H9 (cell line): Measurements from ENCODE around the gene OSBPL10. TPM values are rescaled to one million over a fixed set of nuclear protein-coding genes. Genes with fewer than 3 reads are reported as not detected.

Experiments used
- DNase-seq: peaks from one replicate; pipeline ENCODE4 v3.0.0-alpha.2; 2017
- H2AFZ ChIP-seq: one replicate; pipeline ENCODE4 v1.6.1; 2013; ENCODE audit warnings: mild to moderate bottlenecking, low read length, control low read depth, moderate library complexity
- H2AK5ac ChIP-seq: 2 replicates; pipeline ENCODE4 v1.6.1; 2013; ENCODE audit warnings: low read length, control low read depth, mixed read lengths; ENCODE audit not compliant: insufficient read length
- H2BK120ac ChIP-seq: one replicate; pipeline ENCODE4 v1.6.1; 2013; ENCODE audit warnings: low read depth, mild to moderate bottlenecking, low read length, control low read depth, inconsistent platforms; ENCODE audit not compliant: poor library complexity, severe bottlenecking
- H2BK12ac ChIP-seq: 2 replicates; pipeline ENCODE4 v1.6.1; 2013; ENCODE audit warnings: low read length, control low read depth, mixed read lengths, low read depth; ENCODE audit not compliant: insufficient read length
- H2BK15ac ChIP-seq: 2 replicates; pipeline ENCODE4 v1.6.1; 2013; ENCODE audit warnings: low read depth, low read length, control low read depth
- H2BK20ac ChIP-seq: one replicate; pipeline ENCODE4 v1.6.1; 2013; ENCODE audit warnings: low read depth, mild to moderate bottlenecking, low read length, control low read depth, inconsistent platforms; ENCODE audit not compliant: poor library complexity, severe bottlenecking
- H2BK5ac ChIP-seq: 2 replicates; pipeline ENCODE4 v1.6.1; 2013; ENCODE audit warnings: low read length, control low read depth, mixed read lengths; ENCODE audit not compliant: insufficient read length
- H3K14ac ChIP-seq: 2 replicates; pipeline ENCODE4 v1.6.1; 2013; ENCODE audit warnings: low read length, control low read depth; ENCODE audit not compliant: insufficient read depth
- H3K18ac ChIP-seq: 2 replicates; pipeline ENCODE4 v1.6.1; 2013; ENCODE audit warnings: low read depth, mild to moderate bottlenecking, mixed read lengths, low read length, control low read depth; ENCODE audit not compliant: insufficient read length
- H3K23ac ChIP-seq: 2 replicates; pipeline ENCODE4 v1.6.1; 2013; ENCODE audit warnings: low read length, control low read depth, mixed read lengths, low read depth; ENCODE audit not compliant: insufficient read length
- H3K23me2 ChIP-seq: 2 replicates; pipeline ENCODE4 v1.6.1; 2013; ENCODE audit warnings: low read depth, mild to moderate bottlenecking, mixed read lengths, low read length, control low read depth; ENCODE audit not compliant: insufficient read length, poor library complexity, severe bottlenecking
- H3K27ac ChIP-seq: 2 replicates; pipeline ENCODE4 v1.5.1; 2013; ENCODE audit warnings: low read length, control low read depth, mixed read lengths, low read depth; ENCODE audit not compliant: insufficient read length
- H3K27me3 ChIP-seq: 2 replicates; pipeline ENCODE4 v1.6.1; 2013; ENCODE audit warnings: low read length, control low read depth, inconsistent platforms; ENCODE audit not compliant: insufficient read depth
- H3K4ac ChIP-seq: 2 replicates; pipeline ENCODE4 v1.6.1; 2013; ENCODE audit warnings: low read depth, mild to moderate bottlenecking, control low read depth, inconsistent platforms, low read length, moderate library complexity
- H3K4me1 ChIP-seq: 2 replicates; pipeline ENCODE4 v1.6.1; 2013; ENCODE audit warnings: low read length, control low read depth, inconsistent platforms; ENCODE audit not compliant: insufficient read depth
- H3K4me2 ChIP-seq: 2 replicates; pipeline ENCODE4 v1.6.1; 2013; ENCODE audit warnings: low read length, control low read depth, mixed read lengths; ENCODE audit not compliant: insufficient read length, insufficient read depth
- H3K56ac ChIP-seq: 2 replicates; pipeline ENCODE4 v1.6.1; 2013; ENCODE audit warnings: low read depth, mild to moderate bottlenecking, mixed read lengths, low read length, control low read depth; ENCODE audit not compliant: insufficient read length
- H3K79me1 ChIP-seq: 2 replicates; pipeline ENCODE4 v1.6.1; 2013; ENCODE audit warnings: low read depth, mild to moderate bottlenecking, moderate library complexity, low read length, control low read depth, inconsistent platforms; ENCODE audit not compliant: insufficient read depth, poor library complexity, severe bottlenecking
- H3K79me2 ChIP-seq: 2 replicates; pipeline ENCODE4 v1.6.1; 2013; ENCODE audit warnings: low read length, control low read depth, inconsistent platforms; ENCODE audit not compliant: insufficient read depth
- H3K9ac ChIP-seq: 2 replicates; pipeline ENCODE4 v1.6.1; 2013; ENCODE audit warnings: low read length, control low read depth, mixed read lengths; ENCODE audit not compliant: insufficient read length; ENCODE audit errors: extremely low read depth
- H3K9me3 ChIP-seq: one replicate; pipeline ENCODE4 v1.6.1; 2013; ENCODE audit warnings: low read depth, low read length, inconsistent platforms; ENCODE audit not compliant: control insufficient read depth
- H3T11ph ChIP-seq: one replicate; pipeline ENCODE4 v1.6.1; 2013; ENCODE audit warnings: mild to moderate bottlenecking, low read length, control low read depth, inconsistent platforms
- H4K20me1 ChIP-seq: one replicate; pipeline ENCODE4 v1.6.1; 2013; ENCODE audit not compliant: control insufficient read depth, insufficient read length, insufficient read depth
- H4K5ac ChIP-seq: 2 replicates; pipeline ENCODE4 v1.6.1; 2013; ENCODE audit warnings: low read depth, mild to moderate bottlenecking, mixed read lengths, low read length, control low read depth; ENCODE audit not compliant: insufficient read length
- H4K8ac ChIP-seq: replicated peaks from 2 replicates; pipeline ENCODE4 v1.6.1; 2013; ENCODE audit warnings: low read length, control low read depth, mixed read lengths, low read depth; ENCODE audit not compliant: insufficient read length
- H4K91ac ChIP-seq: 2 replicates; pipeline ENCODE4 v1.6.1; 2013; ENCODE audit warnings: low read depth, mild to moderate bottlenecking, moderate library complexity, mixed read lengths, low read length, control low read depth; ENCODE audit not compliant: insufficient read length
- H3K27ac Mint-ChIP-seq, 3 experiments: 2 replicates in 2 of 3; 3 replicates in 1 of 3; pipeline ENCODE4 v1.8.0; 2020 to 2021; ENCODE audit warnings: mixed read lengths in 3 of 3, mild to moderate bottlenecking in 1 of 3, moderate library complexity in 1 of 3
- H3K27me3 Mint-ChIP-seq: 2 replicates; pipeline ENCODE4 v1.8.0; 2021; ENCODE audit warnings: low read depth, mild to moderate bottlenecking, moderate library complexity, mixed read lengths
- H3K36me3 Mint-ChIP-seq, 3 experiments: 2 replicates in 2 of 3; 3 replicates in 1 of 3; pipeline ENCODE4 v1.8.0; 2020 to 2021; ENCODE audit warnings: low read depth in 3 of 3, mixed read lengths in 3 of 3; ENCODE audit not compliant: insufficient read depth in 1 of 3
- H3K4me1 Mint-ChIP-seq, 2 experiments: 2 replicates each; pipeline ENCODE4 v1.8.0; 2020; ENCODE audit warnings: mixed read lengths in 2 of 2
- H3K4me3 Mint-ChIP-seq, 2 experiments: 2 replicates in 1 of 2; 3 replicates in 1 of 2; pipeline ENCODE4 v1.8.0; 2020 to 2021; ENCODE audit warnings: mild to moderate bottlenecking in 2 of 2, mixed read lengths in 2 of 2, moderate library complexity in 1 of 2
- H3K9me3 Mint-ChIP-seq, 2 experiments: 2 replicates in 1 of 2; 3 replicates in 1 of 2; pipeline ENCODE4 v1.8.0; 2020; ENCODE audit warnings: mild to moderate bottlenecking in 2 of 2, mixed read lengths in 2 of 2, moderate library complexity in 1 of 2
- WGBS: extraction: QIAGEN DNeasy Blood & Tissue Kit; methylation state at CpG from one replicate; pipeline ENCODE4 v1.1.7; 2013; ENCODE audit warnings: missing lambda C conversion rate, low lambda C conversion rate, mixed read lengths; ENCODE audit not compliant: insufficient read length; ENCODE audit errors: extremely low coverage; 5-methylcytosine and 5-hydroxymethylcytosine counted together
- total RNA-seq: library from RNA; stranded (reverse); gene quantifications from 2 replicates; pipeline ENCODE4 v1.2.1, GENCODE V29; 2021
- TF ChIP-seq, protein P1 (sequence below): fragments of 200-600 bp; sonication (generic); conservative IDR thresholded peaks from 3 replicates; pipeline ENCODE4 v1.8.0; 2021; ENCODE audit warnings: antibody characterized with exemption, mild to moderate bottlenecking

The OSBPL10 gene
- total RNA-seq, 1 experiment from 2014 or later = 42.7 TPM

DNA sequence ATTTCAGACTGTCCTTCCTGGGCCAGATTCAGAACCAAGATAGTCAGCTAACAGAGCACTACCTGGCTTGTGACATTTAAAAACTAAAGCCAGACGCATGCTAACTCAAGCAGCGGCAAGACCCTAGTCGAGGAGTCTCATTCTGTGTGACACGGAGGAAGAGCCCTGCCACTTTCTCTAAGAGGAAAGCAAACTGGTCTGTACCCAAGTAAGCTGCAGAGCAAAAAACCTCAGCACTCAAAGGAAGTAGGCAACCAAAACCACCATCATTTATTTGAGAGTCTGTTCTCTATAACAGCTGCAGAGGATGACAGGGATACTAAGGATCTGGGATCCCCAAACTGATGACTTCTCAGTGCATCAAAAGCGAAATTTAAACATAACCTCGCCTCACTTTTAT is 152.1 kb downstream of the OSBPL10 start:
- Histone ChIP-seq H3K9ac (no peak overlapping the region), H2BK120ac (no peak overlapping the region), H2BK20ac (no peak overlapping the region), H3K23me2 (no peaks in the 10 kb centered on the region), H3K4ac (no peak overlapping the region), H2BK12ac (no peak overlapping the region), H2BK15ac (no peak overlapping the region), H3K79me1 (peaks cover 5% of the 10 kb centered on the region), H3K4me2 (no peak overlapping the region), H3K56ac (no peak overlapping the region), H2BK5ac (no peak overlapping the region), H3T11ph (no peak overlapping the region), H4K5ac (no peak overlapping the region), H4K91ac (no peak overlapping the region), H2AK5ac (no peak overlapping the region), H3K18ac (no peak overlapping the region), H3K79me2 (no peaks in the 10 kb centered on the region; the same call in 1 of the 2 replicates), H3K9me3 (no peaks in the 10 kb centered on the region), H3K4me1 (no peaks in the 10 kb centered on the region), H3K27me3 (no peaks in the 10 kb centered on the region), H3K23ac (no peak overlapping the region), H3K27ac (no peak overlapping the region), H4K8ac (no peak overlapping the region), H3K14ac (no peak overlapping the region), H4K20me1 (no peaks in the 10 kb centered on the region), H2AFZ (no peak overlapping the region)
- WGBS = no CpG with 5 or more reads among the region's 6 CpGs
- TF ChIP-seq, protein P1, sequence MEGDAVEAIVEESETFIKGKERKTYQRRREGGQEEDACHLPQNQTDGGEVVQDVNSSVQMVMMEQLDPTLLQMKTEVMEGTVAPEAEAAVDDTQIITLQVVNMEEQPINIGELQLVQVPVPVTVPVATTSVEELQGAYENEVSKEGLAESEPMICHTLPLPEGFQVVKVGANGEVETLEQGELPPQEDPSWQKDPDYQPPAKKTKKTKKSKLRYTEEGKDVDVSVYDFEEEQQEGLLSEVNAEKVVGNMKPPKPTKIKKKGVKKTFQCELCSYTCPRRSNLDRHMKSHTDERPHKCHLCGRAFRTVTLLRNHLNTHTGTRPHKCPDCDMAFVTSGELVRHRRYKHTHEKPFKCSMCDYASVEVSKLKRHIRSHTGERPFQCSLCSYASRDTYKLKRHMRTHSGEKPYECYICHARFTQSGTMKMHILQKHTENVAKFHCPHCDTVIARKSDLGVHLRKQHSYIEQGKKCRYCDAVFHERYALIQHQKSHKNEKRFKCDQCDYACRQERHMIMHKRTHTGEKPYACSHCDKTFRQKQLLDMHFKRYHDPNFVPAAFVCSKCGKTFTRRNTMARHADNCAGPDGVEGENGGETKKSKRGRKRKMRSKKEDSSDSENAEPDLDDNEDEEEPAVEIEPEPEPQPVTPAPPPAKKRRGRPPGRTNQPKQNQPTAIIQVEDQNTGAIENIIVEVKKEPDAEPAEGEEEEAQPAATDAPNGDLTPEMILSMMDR = no peak
- Mint-ChIP-seq H3K4me1 (peaks cover 12 to 15% of the 10 kb centered on the region in 2 experiments), H3K4me3 (no peak overlapping the region), H3K27ac (peak overlapping the region in 1 of 3 experiments; percentile 56; a peak in 2 of 7 replicates), H3K27me3 (no peaks in the 10 kb centered on the region; the same call in 1 of the 2 replicates), H3K9me3 (no peaks in the 10 kb centered on the region), H3K36me3 (peaks cover 7 to 17% (median 11%) of the 10 kb centered on the region in 3 experiments; a peak in 5 of 7 replicates)
- DNase-seq = no peak
